DMS 273 (cell line): ENCODE data around the gene PRDX5.

ENCODE experiments used
- DNase-seq: peaks from one replicate; lab custom pipeline; 2025; ENCODE audit not compliant: unreplicated experiment; lab: John Stamatoyannopoulos, UW

The PRDX5 gene

GRCh38 chr11:64289002-64289564, 28.8 kb upstream of the PRDX5 start:
- DNase-seq, result no peak

- no peak for DNase-seq
Observed at GRCh38 chr11:64290352-64291261, 27.3 kb upstream of the PRDX5 start.

DNA sequence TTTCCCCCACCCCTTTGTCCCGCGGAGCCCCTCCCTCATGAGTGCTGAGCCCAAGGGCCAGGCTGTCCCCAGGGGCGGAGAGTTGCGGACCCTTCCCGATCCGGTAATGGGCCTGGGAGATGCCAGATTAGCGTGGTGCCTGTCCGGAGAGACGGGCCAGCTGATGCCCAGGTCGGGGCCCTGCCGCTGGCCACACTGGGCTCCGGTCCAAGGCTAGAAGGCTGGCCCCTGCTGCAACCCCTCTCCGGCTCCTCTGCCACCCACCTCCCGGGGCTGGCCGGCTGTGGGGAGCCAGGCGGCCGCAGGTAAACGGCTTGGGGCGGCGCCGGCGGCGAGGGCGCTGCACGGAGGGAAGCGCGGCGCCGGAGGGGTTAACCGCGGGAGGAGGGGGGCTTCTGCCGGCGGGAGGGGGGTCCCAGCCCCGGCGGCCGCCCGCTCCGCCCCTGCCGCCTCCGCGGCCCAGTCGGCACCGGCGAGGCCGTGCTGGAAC, 26.6 kb upstream of the PRDX5 start, which contains the start of gene KCNK4:
TSS of gene KCNK4 (plus strand) at position 41 of the 490 bp plus-strand sequence. CDS start 1,717 bp downstream, outside the sequence.
- no peak for DNase-seq

- DNase-seq, result no peak
Observed at GRCh38 chr11:64291752-64292459, 26.0 kb upstream of the PRDX5 start.

DNA sequence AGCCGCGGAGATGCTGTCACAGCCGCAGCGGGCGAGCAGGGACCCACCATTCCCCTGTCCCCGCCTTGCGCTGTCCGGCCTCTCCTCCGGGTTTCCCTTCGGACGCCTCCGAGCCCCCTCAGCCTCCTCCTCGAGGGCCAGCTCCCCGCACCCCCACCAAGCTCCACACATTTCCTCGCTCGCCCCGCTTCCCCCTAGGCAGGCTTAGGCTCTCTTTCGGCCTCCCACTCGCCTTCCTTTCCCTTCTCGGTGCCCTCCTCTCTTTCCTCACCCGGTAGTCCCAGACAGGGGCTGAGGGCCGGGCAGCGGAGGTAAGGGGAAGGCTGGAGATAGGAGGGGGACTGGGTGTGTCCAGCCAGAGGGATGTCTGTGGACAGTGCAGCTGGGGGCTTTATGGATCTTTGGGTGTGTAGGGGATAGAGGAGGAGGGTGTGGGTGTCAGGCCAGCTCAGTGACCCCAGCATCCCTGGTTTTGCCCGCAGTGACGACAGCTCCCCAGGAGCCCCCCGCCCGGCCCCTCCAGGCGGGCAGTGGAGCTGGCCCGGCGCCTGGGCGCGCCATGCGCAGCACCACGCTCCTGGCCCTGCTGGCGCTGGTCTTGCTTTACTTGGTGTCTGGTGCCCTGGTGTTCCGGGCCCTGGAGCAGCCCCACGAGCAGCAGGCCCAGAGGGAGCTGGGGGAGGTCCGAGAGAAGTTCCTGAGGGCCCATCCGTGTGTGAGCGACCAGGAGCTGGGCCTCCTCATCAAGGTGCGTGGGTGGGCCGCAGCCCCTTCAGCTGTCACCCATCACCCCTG, 25.3 kb upstream of the PRDX5 start:
- DNase-seq, result no peak

- no peak for DNase-seq
Observed at GRCh38 chr11:64294774-64295173, 23.1 kb upstream of the PRDX5 start.

- DNase-seq, result no peak
Observed at GRCh38 chr11:64295760-64296159, 22.2 kb upstream of the PRDX5 start.

- DNase-seq, result no peak
Observed at GRCh38 chr11:64296236-64296635, 21.7 kb upstream of the PRDX5 start.

DNA sequence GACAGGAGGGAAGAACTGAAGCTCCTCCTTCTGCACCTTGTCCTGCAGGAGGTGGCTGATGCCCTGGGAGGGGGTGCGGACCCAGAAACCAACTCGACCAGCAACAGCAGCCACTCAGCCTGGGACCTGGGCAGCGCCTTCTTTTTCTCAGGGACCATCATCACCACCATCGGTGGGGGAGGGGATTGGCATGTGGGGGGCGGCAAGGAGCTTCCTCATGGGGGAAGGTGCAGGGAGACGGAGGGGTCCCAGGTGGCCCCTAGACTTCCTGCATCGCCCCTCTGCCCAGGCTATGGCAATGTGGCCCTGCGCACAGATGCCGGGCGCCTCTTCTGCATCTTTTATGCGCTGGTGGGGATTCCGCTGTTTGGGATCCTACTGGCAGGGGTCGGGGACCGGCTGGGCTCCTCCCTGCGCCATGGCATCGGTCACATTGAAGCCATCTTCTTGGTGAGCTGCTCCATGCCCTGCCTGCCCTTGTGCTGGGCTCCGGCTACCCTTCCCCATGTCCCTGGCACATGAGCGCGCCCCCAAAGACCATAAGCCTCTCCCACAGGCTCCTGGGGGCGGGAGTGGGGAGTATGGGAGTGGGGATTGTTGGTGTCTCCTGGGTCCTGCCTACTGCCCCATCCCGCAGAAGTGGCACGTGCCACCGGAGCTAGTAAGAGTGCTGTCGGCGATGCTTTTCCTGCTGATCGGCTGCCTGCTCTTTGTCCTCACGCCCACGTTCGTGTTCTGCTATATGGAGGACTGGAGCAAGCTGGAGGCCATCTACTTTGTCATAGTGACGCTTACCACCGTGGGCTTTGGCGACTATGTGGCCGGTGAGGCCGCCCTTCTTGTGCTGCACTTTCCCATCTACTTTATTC, 20.9 kb upstream of the PRDX5 start:
- no peak for DNase-seq

DNA sequence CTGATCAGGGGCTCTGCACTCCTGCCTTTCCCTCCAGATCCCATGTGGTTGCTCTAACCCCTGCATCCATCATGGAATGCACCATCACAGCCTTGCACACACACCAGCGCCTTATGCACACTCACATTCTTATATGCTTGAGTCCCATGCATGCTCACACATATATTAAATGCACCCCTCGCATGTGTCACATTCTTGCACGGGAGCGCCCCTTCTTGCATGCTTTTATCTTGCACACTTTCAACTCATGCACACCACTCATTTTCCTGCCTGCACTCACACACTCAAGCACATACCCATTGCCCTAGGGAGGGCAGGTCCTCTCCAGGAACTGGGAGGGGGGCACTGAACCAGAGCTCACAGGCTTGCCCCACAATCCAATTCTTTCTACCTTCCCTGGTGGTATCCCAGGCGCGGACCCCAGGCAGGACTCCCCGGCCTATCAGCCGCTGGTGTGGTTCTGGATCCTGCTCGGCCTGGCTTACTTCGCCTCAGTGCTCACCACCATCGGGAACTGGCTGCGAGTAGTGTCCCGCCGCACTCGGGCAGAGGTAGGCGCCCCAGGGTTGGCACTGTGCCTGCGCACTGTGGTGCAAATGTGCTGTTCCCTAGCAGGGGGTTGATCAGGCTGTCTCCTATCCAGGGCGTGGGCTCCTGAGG, 20.1 kb upstream of the PRDX5 start:
- DNase-seq, result peak; percentile 37

DNA sequence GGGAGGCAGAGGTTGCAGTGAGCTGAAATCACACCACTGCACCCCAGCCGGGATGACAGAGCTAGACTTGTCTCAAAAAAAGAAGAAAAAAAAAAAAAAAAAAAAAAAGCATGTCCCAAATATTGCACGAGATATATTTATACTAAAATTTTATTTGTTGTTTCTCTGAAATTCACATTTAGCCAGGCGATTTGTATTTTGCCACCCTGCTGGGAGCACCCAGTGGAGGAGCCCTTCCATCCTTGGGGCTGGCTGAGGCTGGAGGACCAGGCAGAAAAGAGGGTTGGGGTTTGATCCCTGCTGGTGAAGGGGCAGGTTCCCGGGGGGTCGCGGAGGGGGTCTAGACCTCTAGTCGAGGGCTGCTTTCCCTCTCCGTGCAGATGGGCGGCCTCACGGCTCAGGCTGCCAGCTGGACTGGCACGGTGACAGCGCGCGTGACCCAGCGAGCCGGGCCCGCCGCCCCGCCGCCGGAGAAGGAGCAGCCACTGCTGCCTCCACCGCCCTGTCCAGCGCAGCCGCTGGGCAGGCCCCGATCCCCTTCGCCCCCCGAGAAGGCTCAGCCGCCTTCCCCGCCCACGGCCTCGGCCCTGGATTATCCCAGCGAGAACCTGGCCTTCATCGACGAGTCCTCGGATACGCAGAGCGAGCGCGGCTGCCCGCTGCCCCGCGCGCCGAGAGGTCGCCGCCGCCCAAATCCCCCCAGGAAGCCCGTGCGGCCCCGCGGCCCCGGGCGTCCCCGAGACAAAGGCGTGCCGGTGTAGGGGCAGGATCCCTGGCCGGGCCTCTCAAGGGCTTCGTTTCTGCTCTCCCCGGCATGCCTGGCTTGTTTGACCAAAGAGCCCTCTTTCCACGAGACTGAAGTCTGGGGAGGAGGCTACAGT, 18.7 kb upstream of the PRDX5 start:
- peak; percentile 69 for DNase-seq

DNA sequence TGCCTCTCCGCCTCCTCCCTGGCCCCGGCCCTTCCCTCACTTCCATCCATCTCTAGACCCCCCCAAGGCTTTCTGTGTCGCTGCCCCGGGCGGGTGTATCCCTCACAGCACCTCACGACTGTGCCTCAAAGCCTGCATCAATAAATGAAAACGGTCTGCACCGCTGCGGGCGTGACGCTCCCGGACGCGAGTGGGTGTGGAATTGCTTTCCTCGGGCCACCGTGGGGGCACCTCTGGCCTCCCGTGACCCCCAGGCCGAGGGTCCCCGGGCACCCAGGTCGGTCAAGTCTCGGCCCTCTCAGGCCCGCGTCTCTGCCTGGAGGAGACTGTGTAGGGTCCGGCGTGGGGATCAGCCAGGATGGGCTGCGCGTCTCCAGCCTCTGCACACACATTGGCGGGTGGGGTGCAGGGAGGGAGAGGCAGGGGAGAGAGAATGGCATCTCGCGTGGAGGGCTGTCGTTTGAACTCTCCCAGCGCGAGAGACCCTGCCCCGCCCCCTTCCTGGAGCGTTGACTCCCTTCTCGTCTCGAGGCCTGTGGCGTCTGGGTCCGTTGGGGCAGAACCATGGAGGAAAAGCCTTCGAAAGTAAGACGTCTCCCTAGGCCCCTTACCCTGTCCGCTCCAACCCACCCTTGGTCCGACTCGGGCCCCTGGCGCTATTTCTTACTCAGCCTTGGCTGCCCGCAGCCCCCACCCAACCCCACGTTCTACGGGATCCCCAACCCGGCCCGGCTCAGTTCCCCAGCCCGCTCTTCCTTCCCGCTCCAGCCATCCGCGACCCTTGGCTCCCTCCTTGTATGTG, 17.9 kb upstream of the PRDX5 start, which contains the start of gene CATSPERZ:
TSS of gene CATSPERZ (plus strand) at position 512 of the 802 bp plus-strand sequence. CDS start at position 565, 53 bp downstream.
- no peak for DNase-seq

- DNase-seq, result no peak
Observed at GRCh38 chr11:64303109-64304031, 14.6 kb upstream of the PRDX5 start.

DNA sequence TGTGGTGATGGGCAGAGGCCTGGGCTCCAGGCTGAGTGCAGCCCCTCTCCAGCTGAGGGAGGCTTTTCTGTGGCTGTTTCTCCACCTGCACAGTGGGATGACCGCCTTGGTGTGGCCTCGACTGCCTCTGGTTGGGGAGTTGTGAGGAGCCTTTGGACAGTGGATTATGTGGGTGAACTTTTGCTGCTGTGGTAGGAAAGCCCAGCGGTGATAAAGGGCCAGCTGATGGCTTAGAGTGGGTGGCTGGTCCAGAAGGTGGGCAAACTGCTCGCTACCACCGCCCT, 13.9 kb upstream of the PRDX5 start:
- DNase-seq, result no peak

- peak; percentile 94 for DNase-seq
Observed at GRCh38 chr11:64304316-64305072, 13.4 kb upstream of the PRDX5 start.
